B cell (primary cell): ENCODE results near the gene TEAD1. TPM values are rescaled to one million over a fixed set of nuclear protein-coding genes. Genes with fewer than 3 reads are reported as not detected.

Experiments used
- ATAC-seq: fragments of 200-7000 bp; cut with Tn5 transposase; one replicate; pipeline ENCODE4 v1.10.0; 2021; ENCODE audit warnings: low read depth, mild to moderate bottlenecking, moderate number of reproducible peaks, moderate library complexity
- CTCF ChIA-PET: fragments of 350-600 bp; sonication (Branson Sonifier 250); formaldehyde crosslinking; loops from one replicate; lab custom pipeline; 2021; ENCODE audit warnings: antibody characterized with exemption, inconsistent platforms; lab: Charles Lee
- POLR2A ChIA-PET: fragments of 350-600 bp; sonication (Branson Sonifier 250); formaldehyde crosslinking; loops from one replicate; lab custom pipeline; 2021; ENCODE audit warnings: antibody characterized with exemption; lab: Charles Lee
- DNase-seq: peaks from one replicate; pipeline ENCODE4 v3.0.0; 2013
- H2AFZ ChIP-seq: 2 replicates; pipeline ENCODE4 v1.6.1; 2012; ENCODE audit warnings: mild to moderate bottlenecking, low read depth, low read length; ENCODE audit not compliant: insufficient read depth, poor library complexity, severe bottlenecking
- H3K27ac ChIP-seq, 2 donors: 1 replicate in 1 of 2; 2 replicates in 1 of 2; pipeline ENCODE4 v1.5.1; 2012 to 2013; ENCODE audit warnings: low read length in 2 of 2, mild to moderate bottlenecking in 2 of 2, moderate library complexity in 1 of 2
- H3K27me3 ChIP-seq, 4 experiments: fragments of 200-600 bp in 1 of 4; sonication (generic) in 1 of 4; replicated peaks in 1 of 4; 1 replicate in 2 of 4; 2 replicates in 2 of 4; pipeline versions ENCODE4 v1.6.1 to v1.7.0; 2013 to 2016; ENCODE audit warnings: low read length in 3 of 4, mild to moderate bottlenecking in 2 of 4, mixed read lengths in 1 of 4, moderate library complexity in 1 of 4; ENCODE audit not compliant: insufficient read depth in 4 of 4, control insufficient read depth in 3 of 4; ENCODE audit errors: control extremely low read depth in 1 of 4
- H3K36me3 ChIP-seq, 2 experiments: replicated peaks in 1 of 2; 1 replicate in 1 of 2; 2 replicates in 1 of 2; pipeline versions ENCODE4 v1.6.1 to v1.7.1; 2013; ENCODE audit warnings: low read length in 1 of 2; ENCODE audit not compliant: insufficient read depth in 2 of 2, control insufficient read depth in 1 of 2; ENCODE audit errors: control extremely low read depth in 1 of 2, extremely low read depth in 1 of 2
- H3K4me1 ChIP-seq, 2 donors: fragments of 200-600 bp in 1 of 2; sonication (generic) in 1 of 2; 1 replicate in 1 of 2; 2 replicates in 1 of 2; pipeline versions ENCODE4 v1.5.1 to v1.6.1; 2013 to 2017; ENCODE audit warnings: low read length in 2 of 2; ENCODE audit not compliant: control insufficient read depth in 2 of 2, insufficient read depth in 2 of 2
- H3K4me2 ChIP-seq: replicated peaks from 2 replicates; pipeline ENCODE3; 2012; ENCODE audit warnings: mild to moderate bottlenecking, low read depth, low read length; ENCODE audit not compliant: poor library complexity, severe bottlenecking
- H3K4me3 ChIP-seq, 5 experiments: fragments of 200-600 bp in 1 of 5; sonication (generic) in 1 of 5; 1 replicate in 3 of 5; 2 replicates in 2 of 5; pipeline versions ENCODE4 v1.5.1 to v1.7.0; 2011 to 2016; ENCODE audit warnings: low read length in 4 of 5, mild to moderate bottlenecking in 4 of 5, low read depth in 2 of 5, control low read depth in 1 of 5, moderate library complexity in 1 of 5; ENCODE audit not compliant: insufficient read depth in 1 of 5; ENCODE audit errors: control extremely low read depth in 1 of 5, extremely low read depth in 1 of 5
- H3K79me2 ChIP-seq: fragments of 200-600 bp; sonication (generic); one replicate; pipeline ENCODE4 v1.6.0; 2016; ENCODE audit warnings: low read length; ENCODE audit not compliant: control insufficient read depth, insufficient read depth
- H3K9ac ChIP-seq: fragments of 200-600 bp; sonication (generic); 2 replicates; pipeline ENCODE4 v1.6.1; 2017; ENCODE audit warnings: mild to moderate bottlenecking, low read length, moderate library complexity
- H3K9me3 ChIP-seq, 3 donors: one replicate each; pipeline versions ENCODE4 v1.6.1 to v1.7.1; 2013; ENCODE audit warnings: low read length in 2 of 3; ENCODE audit not compliant: control insufficient read depth in 2 of 3, insufficient read depth in 1 of 3; ENCODE audit errors: control extremely low read depth in 1 of 3
- H4K20me1 ChIP-seq: 2 replicates; pipeline ENCODE4 v1.6.0; 2012; ENCODE audit warnings: mild to moderate bottlenecking, low read length; ENCODE audit not compliant: insufficient read depth, control insufficient read depth, poor library complexity, severe bottlenecking
- H3K27ac Mint-ChIP-seq: one replicate; pipeline ENCODE4 v1.8.0; 2021; ENCODE audit warnings: mixed read lengths
- H3K27me3 Mint-ChIP-seq: one replicate; pipeline ENCODE4 v1.8.0; 2021; ENCODE audit warnings: mixed read lengths
- H3K4me1 Mint-ChIP-seq: one replicate; pipeline ENCODE4 v1.8.0; 2021; ENCODE audit warnings: mixed read lengths
- H3K4me3 Mint-ChIP-seq: one replicate; pipeline ENCODE4 v1.8.0; 2021; ENCODE audit warnings: mixed read lengths
- H3K9me3 Mint-ChIP-seq: one replicate; pipeline ENCODE4 v1.8.0; 2022; ENCODE audit warnings: mixed read lengths; ENCODE audit not compliant: insufficient read depth
- CTCF ChIP-seq: fragments of 200-600 bp; IDR thresholded peaks from one replicate; pipeline ENCODE4 v1.8.0; 2022; ENCODE audit warnings: antibody characterized with exemption, mild to moderate bottlenecking
- EZH2 ChIP-seq: IDR thresholded peaks from 2 replicates; pipeline ENCODE4 v1.6.1; 2012; ENCODE audit warnings: borderline replicate concordance, low read depth, mild to moderate bottlenecking, moderate library complexity, low read length; ENCODE audit not compliant: insufficient read depth, poor library complexity, severe bottlenecking
- WGBS: methylation state at CpG from one replicate; pipeline ENCODE4 v1.1.5; 2013; ENCODE audit warnings: missing lambda C conversion rate; ENCODE audit not compliant: insufficient coverage; 5-methylcytosine and 5-hydroxymethylcytosine counted together
- intact Hi-C: fragments of 100-400 bp; cut with micrococcal nuclease; formaldehyde crosslinking; loops from one replicate; pipeline ENCODE4 v1.10.0; 2022
- polyA plus RNA-seq: library from polyadenylated mRNA; depleted of rRNA; stranded (reverse); fragments of >200 nt; gene quantifications from 2 replicates; pipeline ENCODE4 v1.2.3, GENCODE V29; 2012
- total RNA-seq, 2 donors: library from RNA; stranded (reverse); fragments of 120-200 nt in 1 of 2; gene quantifications; 1 replicate in 1 of 2; 2 replicates in 1 of 2; pipeline versions ENCODE4 v1.2.3 to v1.2.4, GENCODE V29; 2013 to 2022

Gene TEAD1
- total and polyA plus RNA-seq, 2 donors (not counting 1 experiment from before 2014, with no cell fraction given) = 0.30 TPM; not detected in 1

GRCh38 chr11:12695221-12695794 is 21.1 kb downstream of the TEAD1 start:
- Mint-ChIP-seq H3K4me1 (no peaks in the 10 kb centered on the region), H3K27me3 (peaks cover 44% of the 10 kb centered on the region), H3K4me3 (no peak overlapping the region), H3K27ac (no peak overlapping the region), H3K9me3 (no peaks in the 10 kb centered on the region)
- Histone ChIP-seq H3K4me1 (no peaks in the 10 kb centered on the region), H3K79me2 (no peaks in the 10 kb centered on the region), H3K4me3 (no peak overlapping the region), H3K4me2 (no peak overlapping the region), H3K9ac (no peak overlapping the region), H3K9me3 (peaks cover 0 to 1% (median 0%) of the 10 kb centered on the region in 3 donors), H3K27me3 (peaks cover 0 to 30% (median 15%) of the 10 kb centered on the region in 4 experiments), H4K20me1 (no peaks in the 10 kb centered on the region), H3K27ac (no peak overlapping the region), H3K36me3 (no peaks in the 10 kb centered on the region), H2AFZ (no peak overlapping the region)
- ATAC-seq = no peak
- no peak for TF ChIP-seq CTCF
- no peak for TF ChIP-seq EZH2
- POLR2A ChIA-PET = no interaction called here
- CTCF ChIA-PET = no interaction called here
- no CpG with 5 or more reads among the region's 2 CpGs for WGBS
- DNase-seq = no peak
- intact Hi-C loops = no loop called here

DNA sequence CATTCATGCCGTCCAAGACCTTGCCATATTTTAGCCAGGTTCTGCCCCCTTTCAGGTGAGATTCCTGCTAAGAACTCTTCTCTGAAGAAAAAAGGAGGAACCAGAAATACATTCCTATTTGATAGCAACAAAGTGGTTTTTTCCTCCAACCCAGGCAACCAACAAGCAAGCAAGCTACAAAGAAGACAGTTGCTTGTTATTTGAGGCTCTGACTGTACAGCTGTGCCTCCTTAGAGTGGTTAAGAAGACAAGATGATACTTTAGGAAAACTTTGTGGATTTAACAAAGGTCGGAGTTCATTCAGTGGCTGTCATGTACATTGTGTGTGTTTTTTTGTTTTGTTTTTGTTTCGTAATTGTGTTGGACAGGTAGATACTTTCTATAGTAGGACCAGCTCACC is 21.7 kb downstream of the TEAD1 start:
- Histone ChIP-seq H3K9me3 (peaks cover 0 to 1% (median 0%) of the 10 kb centered on the region in 3 donors), H3K4me1 (no peaks in the 10 kb centered on the region), H2AFZ (no peak overlapping the region), H3K4me2 (no peak overlapping the region), H3K27ac (no peak overlapping the region), H3K36me3 (no peaks in the 10 kb centered on the region), H3K4me3 (no peak overlapping the region), H3K79me2 (no peaks in the 10 kb centered on the region), H3K27me3 (peaks cover 0 to 30% (median 15%) of the 10 kb centered on the region in 4 experiments), H3K9ac (no peak overlapping the region), H4K20me1 (no peaks in the 10 kb centered on the region)
- DNase-seq (no peak), ATAC-seq (no peak)
- Mint-ChIP-seq H3K27me3 (peaks cover 42% of the 10 kb centered on the region), H3K27ac (no peak overlapping the region), H3K4me1 (no peaks in the 10 kb centered on the region), H3K9me3 (no peaks in the 10 kb centered on the region), H3K4me3 (no peak overlapping the region)
- POLR2A ChIA-PET = no interaction called here
- intact Hi-C loops = no loop called here
- CTCF ChIA-PET = no interaction called here
- WGBS = no CpG with 5 or more reads among the region's 3 CpGs
- no peak for TF ChIP-seq CTCF
- TF ChIP-seq EZH2 = no peak
